OCI-LY1 (cell line): ENCODE measurements around the gene COPS3.

Source experiments
- H2AFZ ChIP-seq: fragments of 200-600 bp; sonication (generic), shearing (Covaris generic); 2 replicates; pipeline ENCODE4 v1.6.0; 2014; ENCODE audit warnings: antibody characterized with exemption, mild to moderate bottlenecking, low read length
- H3F3A ChIP-seq: fragments of 200-600 bp; sonication (generic), shearing (Covaris generic); 2 replicates; pipeline ENCODE4 v1.6.0; 2014; ENCODE audit warnings: mild to moderate bottlenecking, antibody characterized with exemption, low read length, moderate library complexity; ENCODE audit not compliant: insufficient read depth
- H3K27ac ChIP-seq: fragments of 200-600 bp; sonication (generic); 2 replicates; pipeline ENCODE4 v1.5.1; 2014; ENCODE audit warnings: low read length, mixed run types, mild to moderate bottlenecking, low read depth; ENCODE audit not compliant: poor library complexity, severe bottlenecking
- H3K27me3 ChIP-seq: fragments of 200-600 bp; sonication (generic); 2 replicates; pipeline ENCODE4 v1.6.0; 2014; ENCODE audit warnings: antibody characterized with exemption, mild to moderate bottlenecking, low read length, moderate library complexity; ENCODE audit not compliant: insufficient read depth
- H3K36me3 ChIP-seq: fragments of 200-600 bp; sonication (generic); 2 replicates; pipeline ENCODE4 v1.6.1; 2014; ENCODE audit warnings: mild to moderate bottlenecking, antibody characterized with exemption, low read length, moderate library complexity, mixed read lengths; ENCODE audit not compliant: insufficient read depth
- H3K4me1 ChIP-seq: fragments of 200-600 bp; sonication (generic); 2 replicates; pipeline ENCODE4 v1.5.1; 2014; ENCODE audit warnings: mild to moderate bottlenecking, low read length, moderate library complexity; ENCODE audit not compliant: insufficient read depth, severe bottlenecking
- H3K4me2 ChIP-seq: fragments of 200-600 bp; sonication (generic), shearing (Covaris generic); 2 replicates; pipeline ENCODE4 v1.6.1; 2014; ENCODE audit warnings: low read length
- H3K4me3 ChIP-seq: fragments of 200-600 bp; sonication (generic); 2 replicates; pipeline ENCODE4 v1.5.1; 2014; ENCODE audit warnings: low read length, low read depth, mild to moderate bottlenecking, mixed read lengths; ENCODE audit not compliant: poor library complexity, severe bottlenecking
- H3K79me2 ChIP-seq: fragments of 200-600 bp; shearing (Covaris generic); 2 replicates; pipeline ENCODE4 v1.6.1; 2016; ENCODE audit warnings: mixed run types, low read length, mixed read lengths; ENCODE audit not compliant: insufficient read depth
- H3K9ac ChIP-seq: fragments of 200-600 bp; sonication (generic), shearing (Covaris generic); 2 replicates; pipeline ENCODE4 v1.6.1; 2014; ENCODE audit warnings: mild to moderate bottlenecking, low read length, mixed read lengths
- H3K9me2 ChIP-seq: fragments of 200-600 bp; sonication (generic), shearing (Covaris generic); 2 replicates; pipeline ENCODE4 v1.6.1; 2014; ENCODE audit warnings: low read depth, mild to moderate bottlenecking, low read length, mixed read lengths
- H3K9me3 ChIP-seq: fragments of 200-600 bp; shearing (Covaris generic); 2 replicates; pipeline ENCODE4 v1.6.1; 2014; ENCODE audit warnings: low read length, mixed read lengths
- H4K20me1 ChIP-seq: fragments of 200-600 bp; sonication (generic), shearing (Covaris generic); 2 replicates; pipeline ENCODE4 v1.6.0; 2016; ENCODE audit warnings: mild to moderate bottlenecking, low read length; ENCODE audit not compliant: insufficient read depth
- CTCF ChIP-seq: fragments of 200-600 bp; sonication (generic), shearing (Covaris generic); IDR thresholded peaks from 2 replicates; pipeline ENCODE4 v1.5.1; 2017; ENCODE audit warnings: mild to moderate bottlenecking, antibody characterized with exemption, low read length, moderate library complexity, mixed read lengths
- EZH2 ChIP-seq: fragments of 200-600 bp; sonication (generic), shearing (Covaris generic); IDR thresholded peaks from 2 replicates; pipeline ENCODE4 v1.8.0; 2017; ENCODE audit warnings: borderline replicate concordance, mixed run types, mild to moderate bottlenecking, antibody characterized with exemption, low read length, moderate library complexity, mixed read lengths

Gene COPS3

GRCh38 chr17:17223736-17224135, 57.3 kb downstream of the COPS3 start:
- Histone ChIP-seq H4K20me1 (no peaks in the 10 kb centered on the region), H3K9me2 (no peaks in the 10 kb centered on the region), H3K4me2 (no peak overlapping the region), H3K36me3 (peaks cover 80% of the 10 kb centered on the region), H2AFZ (no peak overlapping the region), H3K4me1 (no peaks in the 10 kb centered on the region), H3K9me3 (no peaks in the 10 kb centered on the region), H3F3A (no peaks in the 10 kb centered on the region), H3K27me3 (no peaks in the 10 kb centered on the region), H3K9ac (no peak overlapping the region), H3K27ac (no peak overlapping the region), H3K79me2 (no peaks in the 10 kb centered on the region), H3K4me3 (no peak overlapping the region)
- no peak for TF ChIP-seq EZH2
- TF ChIP-seq CTCF, result no peak

- no peak overlapping the region for H2AFZ ChIP-seq
- no peaks in the 10 kb centered on the region for H3K4me1 ChIP-seq
- no peaks in the 10 kb centered on the region for H3K79me2 ChIP-seq
- H3K4me3 ChIP-seq, result no peak overlapping the region
- no peak overlapping the region for H3K9ac ChIP-seq
- no peaks in the 10 kb centered on the region for H3K9me2 ChIP-seq
- H3F3A ChIP-seq, result no peaks in the 10 kb centered on the region
- H3K27ac ChIP-seq, result no peak overlapping the region
- peaks cover 69% of the 10 kb centered on the region for H3K36me3 ChIP-seq
- no peak for TF ChIP-seq EZH2
- TF ChIP-seq CTCF, result no peak
- H3K27me3 ChIP-seq, result no peaks in the 10 kb centered on the region
- no peaks in the 10 kb centered on the region for H4K20me1 ChIP-seq
- no peaks in the 10 kb centered on the region for H3K9me3 ChIP-seq
- H3K4me2 ChIP-seq, result no peak overlapping the region
Observed at GRCh38 chr17:17221329-17221728, 59.7 kb downstream of the COPS3 start.

- H3K36me3 ChIP-seq, result peaks cover 69% of the 10 kb centered on the region
Observed at GRCh38 chr17:17220529-17220928, 60.5 kb downstream of the COPS3 start.

More at GRCh38 chr17:17220529-17220928, 60.5 kb downstream of the COPS3 start:
- Histone ChIP-seq H3F3A (no peaks in the 10 kb centered on the region), H3K27me3 (no peaks in the 10 kb centered on the region), H3K9ac (no peak overlapping the region), H3K9me3 (no peaks in the 10 kb centered on the region), H3K79me2 (no peaks in the 10 kb centered on the region), H4K20me1 (no peaks in the 10 kb centered on the region), H3K4me3 (no peak overlapping the region), H3K4me1 (no peaks in the 10 kb centered on the region), H3K4me2 (no peak overlapping the region), H2AFZ (no peak overlapping the region), H3K9me2 (no peaks in the 10 kb centered on the region), H3K27ac (no peak overlapping the region)
- no peak for TF ChIP-seq EZH2
- no peak for TF ChIP-seq CTCF
